ENCODE data around the gene SCYL1.

SCYL1 gene

GRCh38 chr11:65574109-65574810 is 49.4 kb downstream of the SCYL1 start:
- TF ChIP-seq SIN3A (IDR thresholded peaks at IDR 0.05; ENCODE audit: borderline replicate concordance, insufficient read depth, low read length) (peak; percentile 43; the same call in 1 of the 2 replicates), POLR2AphosphoS5 (IDR thresholded peaks at IDR 0.05; ENCODE audit: low read depth, low read length) (no peak)

GRCh38 chr11:65574811-65575567 is 50.1 kb downstream of the SCYL1 start:
- TF ChIP-seq FOXP2 (optimal IDR thresholded peaks at IDR 0.05; ENCODE audit: borderline replicate concordance, extremely low read depth, extremely low read length, insufficient read depth) (no peak), TAF1 (IDR thresholded peaks at IDR 0.05; ENCODE audit: borderline replicate concordance, insufficient read depth, low read length) (peak; percentile 25; the same call in 1 of the 2 replicates), REST (IDR thresholded peaks at IDR 0.05; ENCODE audit: insufficient read depth in 1 of 2, low read depth in 2 of 2, low read length in 2 of 2) (no peak), SIN3A (IDR thresholded peaks at IDR 0.05; ENCODE audit: borderline replicate concordance, insufficient read depth, low read length) (peak; percentile 8; the same call in 1 of the 2 replicates), POLR2AphosphoS5 (IDR thresholded peaks at IDR 0.05; ENCODE audit: low read depth, low read length) (peak; percentile 41)

- TF ChIP-seq REST (IDR thresholded peaks at IDR 0.05; ENCODE audit: insufficient read depth in 1 of 2, low read depth in 2 of 2, low read length in 2 of 2) = no peak
- TF ChIP-seq TAF1 (IDR thresholded peaks at IDR 0.05; ENCODE audit: borderline replicate concordance, insufficient read depth, low read length) = no peak
- TF ChIP-seq SIN3A (IDR thresholded peaks at IDR 0.05; ENCODE audit: borderline replicate concordance, insufficient read depth, low read length) = no peak; the same call in 1 of the 2 replicates
- TF ChIP-seq FOXP2 (optimal IDR thresholded peaks at IDR 0.05; ENCODE audit: borderline replicate concordance, extremely low read depth, extremely low read length, insufficient read depth) = no peak
- TF ChIP-seq POLR2AphosphoS5 (IDR thresholded peaks at IDR 0.05; ENCODE audit: low read depth, low read length) = no peak
These were observed 50.8 kb downstream of the SCYL1 start, which contains the start of gene EHBP1L1 for GRCh38 chr11:65575568-65576231. Gene EHBP1L1 (plus strand): TSS chr11:65576053. CDS start chr11:65576303, 250 bp downstream.

- TF ChIP-seq POLR2AphosphoS5 (IDR thresholded peaks at IDR 0.05; ENCODE audit: low read depth, low read length) = no peak
These were observed 51.5 kb downstream of the SCYL1 start for GRCh38 chr11:65576232-65576866.

GRCh38 chr11:65576867-65577755 is 52.2 kb downstream of the SCYL1 start:
- no peak for TF ChIP-seq SIN3A (IDR thresholded peaks at IDR 0.05; ENCODE audit: borderline replicate concordance, insufficient read depth, low read length)
- TF ChIP-seq TAF1 (IDR thresholded peaks at IDR 0.05; ENCODE audit: borderline replicate concordance, insufficient read depth, low read length) = no peak

DNA sequence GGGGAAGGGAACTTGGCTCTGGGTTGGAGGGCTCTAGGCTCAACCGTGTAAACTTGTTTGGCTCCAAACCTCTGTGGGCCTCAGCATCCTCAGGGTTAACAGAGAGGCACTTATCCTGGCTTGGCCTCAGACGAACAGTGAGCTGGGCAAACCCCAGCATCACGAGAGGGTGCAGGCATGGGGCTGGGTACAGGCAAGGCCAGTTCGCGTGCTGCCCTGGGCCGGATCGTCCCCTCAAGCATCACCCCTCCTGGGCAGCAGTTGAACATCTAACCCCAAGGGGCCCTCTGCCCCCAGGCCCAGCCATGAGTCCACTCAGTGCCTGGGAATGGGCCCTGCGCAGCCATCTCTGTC is 52.9 kb downstream of the SCYL1 start:
- TF ChIP-seq POLR2AphosphoS5 (IDR thresholded peaks at IDR 0.05; ENCODE audit: low read depth, low read length) = no peak
- TF ChIP-seq FOXP2 (optimal IDR thresholded peaks at IDR 0.05; ENCODE audit: borderline replicate concordance, extremely low read depth, extremely low read length, insufficient read depth) = no peak
- no peak for TF ChIP-seq TAF1 (IDR thresholded peaks at IDR 0.05; ENCODE audit: borderline replicate concordance, insufficient read depth, low read length)
- no peak for TF ChIP-seq REST (IDR thresholded peaks at IDR 0.05; ENCODE audit: insufficient read depth in 1 of 2, low read depth in 2 of 2, low read length in 2 of 2)

Measured in PFSK-1 (cell line).